GM10248 (cell line): ENCODE measurements around the gene ZC3H4.
A peak's percentile ranks its signal among the peaks of the same experiment; 100 is the strongest.

Experiments
- CTCF ChIA-PET: fragments of 300-600 bp; sonication (Branson Sonifier 250); formaldehyde crosslinking; extraction: SDS; loops from one replicate; lab custom pipeline; 2021; ENCODE audit warnings: antibody characterized with exemption; lab: Yijun Ruan, JAX
- POLR2A ChIA-PET: fragments of 350-650 bp; sonication (Branson Sonifier 250); formaldehyde crosslinking; extraction: SDS; loops from one replicate; lab custom pipeline; 2020; ENCODE audit warnings: antibody characterized with exemption; lab: Yijun Ruan, JAX
- DNase-seq: peaks from one replicate; pipeline ENCODE4 v3.0.0; 2012; ENCODE audit errors: extremely low spot score
- TF ChIP-seq, protein P1 (sequence below): IDR thresholded peaks from 2 replicates; pipeline ENCODE4 v1.5.1; 2012; ENCODE audit warnings: mild to moderate bottlenecking, low read depth; ENCODE audit errors: extremely low read depth, missing control alignments, control extremely low read depth

The ZC3H4 gene

DNA sequence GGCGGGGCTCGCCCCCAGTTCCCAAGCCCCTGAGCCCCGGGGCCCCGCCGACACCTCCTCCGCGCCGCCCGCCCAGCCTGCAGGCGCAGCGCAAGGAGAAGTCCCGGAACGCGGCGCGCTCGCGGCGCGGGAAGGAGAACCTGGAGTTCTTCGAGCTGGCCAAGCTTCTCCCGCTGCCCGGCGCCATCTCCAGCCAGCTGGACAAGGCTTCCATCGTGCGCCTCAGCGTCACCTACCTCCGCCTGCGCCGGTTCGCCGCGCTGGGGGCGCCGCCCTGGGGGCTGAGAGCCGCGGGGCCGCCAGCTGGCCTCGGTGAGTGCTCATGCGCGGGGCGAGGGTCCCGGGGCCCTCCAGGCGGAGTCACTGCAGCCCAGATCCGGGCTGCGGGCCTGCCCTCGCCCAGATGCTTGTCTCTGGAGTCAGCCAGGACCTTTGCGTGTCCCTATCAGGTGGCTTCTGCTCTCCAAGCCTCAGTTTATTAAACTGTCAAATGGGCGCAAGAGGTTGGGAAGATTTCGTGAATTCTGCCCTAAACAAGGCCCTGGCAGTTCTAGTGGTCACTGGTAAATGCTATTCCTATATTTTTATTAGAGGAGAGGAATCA, 91.9 kb downstream of the ZC3H4 start:
- ChIA-PET CTCF (interaction anchor here (1.3 to 7.0 kb wide), 3 partner anchors 9 to 15 kb away, joined by 5 to 71 read pairs (median 8); no protein-coding TSS in a partner anchor), POLR2A (no interaction called here)
- TF ChIP-seq, protein P1, sequence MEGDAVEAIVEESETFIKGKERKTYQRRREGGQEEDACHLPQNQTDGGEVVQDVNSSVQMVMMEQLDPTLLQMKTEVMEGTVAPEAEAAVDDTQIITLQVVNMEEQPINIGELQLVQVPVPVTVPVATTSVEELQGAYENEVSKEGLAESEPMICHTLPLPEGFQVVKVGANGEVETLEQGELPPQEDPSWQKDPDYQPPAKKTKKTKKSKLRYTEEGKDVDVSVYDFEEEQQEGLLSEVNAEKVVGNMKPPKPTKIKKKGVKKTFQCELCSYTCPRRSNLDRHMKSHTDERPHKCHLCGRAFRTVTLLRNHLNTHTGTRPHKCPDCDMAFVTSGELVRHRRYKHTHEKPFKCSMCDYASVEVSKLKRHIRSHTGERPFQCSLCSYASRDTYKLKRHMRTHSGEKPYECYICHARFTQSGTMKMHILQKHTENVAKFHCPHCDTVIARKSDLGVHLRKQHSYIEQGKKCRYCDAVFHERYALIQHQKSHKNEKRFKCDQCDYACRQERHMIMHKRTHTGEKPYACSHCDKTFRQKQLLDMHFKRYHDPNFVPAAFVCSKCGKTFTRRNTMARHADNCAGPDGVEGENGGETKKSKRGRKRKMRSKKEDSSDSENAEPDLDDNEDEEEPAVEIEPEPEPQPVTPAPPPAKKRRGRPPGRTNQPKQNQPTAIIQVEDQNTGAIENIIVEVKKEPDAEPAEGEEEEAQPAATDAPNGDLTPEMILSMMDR = no peak
- DNase-seq = no peak

DNA sequence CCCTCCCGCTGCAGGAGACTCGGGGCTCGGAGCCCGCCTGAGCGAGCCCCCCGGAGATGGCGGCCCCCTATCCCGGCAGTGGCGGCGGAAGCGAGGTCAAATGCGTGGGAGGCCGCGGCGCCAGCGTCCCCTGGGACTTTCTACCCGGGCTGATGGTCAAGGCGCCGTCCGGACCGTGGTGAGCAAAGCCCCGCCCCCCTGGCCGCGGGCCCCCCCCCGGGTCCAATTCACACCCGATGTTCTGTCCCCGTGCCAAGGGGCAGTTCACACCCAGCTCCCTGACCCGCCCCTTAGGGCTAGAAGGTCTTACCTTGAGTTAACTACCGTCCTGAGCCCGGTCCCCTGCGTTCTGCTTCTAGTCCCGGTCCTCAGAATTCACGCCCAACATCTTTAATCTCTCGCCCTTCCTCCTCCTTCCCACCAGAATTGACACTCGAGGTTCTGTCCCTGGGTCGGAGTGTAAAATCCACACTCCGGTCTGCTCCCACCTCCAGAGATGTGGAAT, 92.5 kb downstream of the ZC3H4 start:
- POLR2A ChIA-PET = no interaction called here
- DNase-seq = peak; percentile 54
- CTCF ChIA-PET = interaction anchor here (1.3 to 7.0 kb wide), 3 partner anchors 8 to 16 kb away, joined by 5 to 71 read pairs (median 8); no protein-coding TSS in a partner anchor
- TF ChIP-seq, protein P1 = no peak

DNA sequence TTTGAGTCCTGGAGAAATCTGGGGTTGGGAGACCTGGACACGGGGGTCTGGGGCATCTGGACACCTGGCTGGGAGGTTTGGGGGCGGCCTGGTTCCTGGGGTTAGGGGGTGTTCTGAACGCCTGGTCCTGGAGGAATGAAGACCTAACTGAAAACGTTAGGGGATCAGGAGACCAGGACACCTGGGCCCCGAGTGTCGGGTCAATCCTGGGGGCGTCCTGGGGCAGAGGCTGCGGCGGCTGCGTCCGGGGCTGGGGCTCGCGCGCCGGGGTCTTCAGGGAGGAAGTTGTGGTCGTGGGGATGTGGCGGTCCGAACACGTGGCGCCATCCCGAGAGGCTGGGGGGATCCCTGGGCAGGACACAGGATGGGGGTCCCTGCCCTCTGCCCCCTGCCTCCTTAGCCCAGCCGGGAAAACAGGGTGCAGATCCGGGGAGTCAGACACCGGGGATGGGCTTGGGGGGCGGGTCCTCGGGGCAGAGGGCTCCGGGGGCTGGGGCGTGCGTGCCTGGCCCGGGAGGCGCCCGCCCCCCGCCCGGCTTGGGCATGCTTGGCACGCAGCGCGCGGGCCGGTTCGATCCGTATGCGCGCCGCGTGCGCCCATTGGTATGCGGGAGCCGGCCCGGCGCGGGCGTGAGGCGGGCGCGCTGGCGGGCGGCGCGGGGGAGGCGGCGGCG, 93.3 kb downstream of the ZC3H4 start:
- POLR2A ChIA-PET = interaction anchor here (0.6 kb wide), 1 partner anchor 491 kb away, joined by 5 read pairs; no protein-coding TSS in a partner anchor
- TF ChIP-seq, protein P1 = no peak
- CTCF ChIA-PET = interaction anchor here (1.2 to 7.0 kb wide), 7 partner anchors 7 to 30 kb away, joined by 3 to 71 read pairs (median 8); no protein-coding TSS in a partner anchor
- DNase-seq = no peak

DNA sequence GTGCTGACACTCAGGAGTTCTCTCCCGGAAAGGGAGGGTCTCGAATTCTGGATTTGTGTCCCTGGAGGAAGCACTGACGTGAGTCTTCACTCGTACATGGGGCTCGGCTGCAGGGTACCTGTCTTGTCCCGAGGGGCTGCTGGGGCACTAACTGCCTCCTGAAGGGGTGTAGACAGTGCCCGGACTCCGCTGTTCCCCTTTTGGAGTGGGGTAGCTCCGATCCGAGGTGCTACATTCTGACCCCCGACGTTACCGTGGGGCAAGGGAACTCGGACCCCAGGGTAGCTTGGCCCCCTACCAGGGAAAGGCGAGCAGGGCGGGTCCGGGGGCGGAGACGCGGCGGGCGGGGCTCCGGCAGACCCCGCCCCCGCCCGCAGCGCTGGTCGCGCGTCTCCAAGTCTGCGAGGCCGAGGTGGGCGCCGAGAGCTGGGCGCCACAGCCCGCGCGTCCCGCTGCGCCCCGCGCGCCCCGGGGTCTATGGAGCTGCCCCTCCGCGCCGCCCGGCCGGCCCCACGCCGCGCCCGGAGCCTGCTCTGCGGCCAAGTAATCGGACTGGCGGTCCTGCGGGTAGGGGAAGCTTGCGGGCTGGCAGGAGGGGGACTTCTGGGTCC, 94.0 kb downstream of the ZC3H4 start, which contains the start of gene NPAS1:
Gene NPAS1 (plus strand): TSS at position 407 of the 611 bp plus-strand sequence. CDS start 1,211 bp downstream, outside the sequence.
- ChIA-PET CTCF (interaction anchor here (1.2 to 3.1 kb wide), 5 partner anchors 11 to 29 kb away, joined by 3 to 11 read pairs (median 8); no protein-coding TSS in a partner anchor), POLR2A (interaction anchor here (0.6 kb wide), 1 partner anchor 492 kb away, joined by 5 read pairs; no protein-coding TSS in a partner anchor)
- DNase-seq = no peak
- TF ChIP-seq, protein P1 = no peak

DNA sequence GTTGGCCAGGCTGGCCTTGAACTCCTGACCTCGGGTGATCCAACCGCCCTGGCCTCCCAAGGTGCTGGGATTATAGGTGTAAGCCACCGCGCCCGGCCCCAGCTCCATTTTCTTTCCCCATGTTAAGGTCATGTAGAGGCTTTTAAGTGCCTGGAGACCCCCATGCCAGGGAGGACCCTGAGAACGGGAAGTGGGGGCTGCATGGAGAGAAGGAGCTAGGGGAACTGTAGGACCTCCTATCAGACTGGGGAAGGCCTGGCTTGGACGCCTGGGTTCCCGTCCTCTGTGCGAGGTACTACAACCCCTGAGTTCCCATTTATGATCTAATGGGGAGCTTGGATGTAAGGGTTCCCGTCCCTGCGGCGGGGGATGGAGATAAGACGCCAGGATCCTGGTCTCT, 94.7 kb downstream of the ZC3H4 start:
- ChIA-PET CTCF (interaction anchor here (1.2 to 3.1 kb wide), 6 partner anchors 12 to 225 kb away, joined by 3 to 11 read pairs (median 7); no protein-coding TSS in a partner anchor), POLR2A (no interaction called here)
- TF ChIP-seq, protein P1 = no peak
- no peak for DNase-seq
